ENCODE measurements around the gene NPLOC4.

DNA sequence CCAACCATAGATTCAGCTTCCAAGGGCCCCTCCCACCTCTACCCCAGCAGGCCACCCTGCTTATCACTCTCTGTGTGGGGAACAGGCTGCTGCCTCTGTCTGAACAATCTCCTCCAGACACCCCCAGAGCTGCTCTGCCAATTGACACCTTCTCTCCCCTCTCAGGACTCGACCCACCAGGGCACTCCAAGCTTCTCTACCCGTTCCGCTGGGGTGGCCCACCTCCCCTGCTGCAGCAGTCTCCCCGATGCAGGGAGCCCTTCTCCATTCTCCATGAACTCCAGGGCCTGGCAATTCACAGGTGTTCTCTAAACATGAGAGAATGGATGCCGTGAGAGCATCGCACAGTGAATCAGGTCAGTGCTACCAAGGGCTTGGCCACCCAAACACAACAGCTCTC lies 56.4 kb downstream of the NPLOC4 start:
- no peak for TF ChIP-seq POLR2A (IDR thresholded peaks at IDR 0.05; ENCODE audit: low read depth, low read length)
- TF ChIP-seq POLR2AphosphoS5 (IDR thresholded peaks at IDR 0.05; ENCODE audit: low read depth, low read length), result no peak
